HG03342 (cell line): Measurements from ENCODE around the gene MIGA2.
"Not testable (repeated sequence)": the region's sequence is repeated elsewhere in the genome, so short reads cannot be mapped to it uniquely, and the experiment has no call there.

Source experiments
- ATAC-seq: cut with Tn5 transposase; IDR thresholded peaks from one replicate; pipeline ENCODE4 v1.9.1; 2021; ENCODE audit warnings: mild to moderate bottlenecking, moderate library complexity; ENCODE audit not compliant: unreplicated experiment

The MIGA2 gene

GRCh38 chr9:129036241-129036922 lies at the start of gene MIGA2:
Gene MIGA2 (plus strand): TSS chr9:129036626. CDS start chr9:129040595, 3,969 bp downstream.
- ATAC-seq = peak; percentile 97

GRCh38 chr9:128986671-128987070 lies 49.8 kb upstream of the MIGA2 start:
- ATAC-seq = no peak

GRCh38 chr9:128987805-128988204 lies 48.6 kb upstream of the MIGA2 start:
- ATAC-seq = no peak

- ATAC-seq = no peak
Observed at GRCh38 chr9:128992995-128993394, 43.4 kb upstream of the MIGA2 start.

- ATAC-seq = no peak
Observed at GRCh38 chr9:128995791-128996190, 40.6 kb upstream of the MIGA2 start.

- ATAC-seq = no peak
Observed at GRCh38 chr9:128998462-128998861, 38.0 kb upstream of the MIGA2 start.

GRCh38 chr9:128999581-129000206 lies 36.7 kb upstream of the MIGA2 start:
- no peak for ATAC-seq

- ATAC-seq = no peak
Observed at GRCh38 chr9:129001504-129002325, 34.7 kb upstream of the MIGA2 start.

- no peak for ATAC-seq
Observed at GRCh38 chr9:129002992-129003391, 33.4 kb upstream of the MIGA2 start.

GRCh38 chr9:129004173-129004572 lies 32.3 kb upstream of the MIGA2 start:
- not testable (repeated sequence) for ATAC-seq

GRCh38 chr9:129005336-129005997 lies 31.0 kb upstream of the MIGA2 start:
- ATAC-seq = no peak

- ATAC-seq = no peak
Observed at GRCh38 chr9:129006328-129007034, 29.9 kb upstream of the MIGA2 start.

- no peak for ATAC-seq
Observed at GRCh38 chr9:129007035-129007765, 29.2 kb upstream of the MIGA2 start.

GRCh38 chr9:129007766-129008468 lies 28.5 kb upstream of the MIGA2 start:
- no peak for ATAC-seq

GRCh38 chr9:129008469-129008965 lies 27.9 kb upstream of the MIGA2 start:
- ATAC-seq = no peak

- ATAC-seq = no peak
Observed at GRCh38 chr9:129008986-129009583, 27.3 kb upstream of the MIGA2 start.

- ATAC-seq = no peak
Observed at GRCh38 chr9:129009584-129010141, 26.8 kb upstream of the MIGA2 start.

GRCh38 chr9:129010267-129010975 lies 26.0 kb upstream of the MIGA2 start:
- no peak for ATAC-seq
